GM12892 (cell line): Measurements from ENCODE around the gene NRN1L.
"Not testable (repeated sequence)": the region's sequence is repeated elsewhere in the genome, so short reads cannot be mapped to it uniquely, and the experiment has no call there.

Experiments used
- POLR2A ChIP-seq: IDR thresholded peaks from 2 replicates; pipeline ENCODE4 v1.6.1; 2011; ENCODE audit warnings: low read depth, low read length, control low read depth
- POLR2AphosphoS5 ChIP-seq: IDR thresholded peaks from 2 replicates; pipeline ENCODE4 v1.6.1; 2011; ENCODE audit warnings: low read depth, low read length, control low read depth

- not testable (repeated sequence) for TF ChIP-seq POLR2A, POLR2AphosphoS5
Observed at GRCh38 chr16:67915496-67915769, 30.7 kb downstream of the NRN1L start.
